ENCODE measurements around the gene CRHBP.

The CRHBP gene

DNA sequence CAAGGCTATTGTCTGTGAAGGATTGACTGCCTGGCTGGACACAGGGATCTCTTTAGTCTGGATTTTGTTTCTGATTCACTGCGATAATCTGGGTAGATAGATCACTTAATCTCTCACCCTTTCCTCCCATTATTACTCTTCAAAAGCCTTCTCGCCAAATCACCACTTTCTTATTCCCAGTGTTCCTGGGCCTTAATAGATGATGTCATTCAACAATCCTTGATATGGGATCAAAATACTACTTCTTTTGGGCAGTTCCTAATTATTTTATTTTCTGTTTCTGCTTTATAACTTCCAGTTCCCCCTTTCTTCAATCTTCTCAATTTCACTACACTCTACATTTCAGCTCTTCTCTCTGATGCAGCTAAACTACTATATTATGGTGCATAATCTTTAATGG is 6.8 kb upstream of the CRHBP start:
- no peak overlapping the region for H3K4me3 ChIP-seq (ENCODE audit: low read length)
- TF ChIP-seq, protein P1, sequence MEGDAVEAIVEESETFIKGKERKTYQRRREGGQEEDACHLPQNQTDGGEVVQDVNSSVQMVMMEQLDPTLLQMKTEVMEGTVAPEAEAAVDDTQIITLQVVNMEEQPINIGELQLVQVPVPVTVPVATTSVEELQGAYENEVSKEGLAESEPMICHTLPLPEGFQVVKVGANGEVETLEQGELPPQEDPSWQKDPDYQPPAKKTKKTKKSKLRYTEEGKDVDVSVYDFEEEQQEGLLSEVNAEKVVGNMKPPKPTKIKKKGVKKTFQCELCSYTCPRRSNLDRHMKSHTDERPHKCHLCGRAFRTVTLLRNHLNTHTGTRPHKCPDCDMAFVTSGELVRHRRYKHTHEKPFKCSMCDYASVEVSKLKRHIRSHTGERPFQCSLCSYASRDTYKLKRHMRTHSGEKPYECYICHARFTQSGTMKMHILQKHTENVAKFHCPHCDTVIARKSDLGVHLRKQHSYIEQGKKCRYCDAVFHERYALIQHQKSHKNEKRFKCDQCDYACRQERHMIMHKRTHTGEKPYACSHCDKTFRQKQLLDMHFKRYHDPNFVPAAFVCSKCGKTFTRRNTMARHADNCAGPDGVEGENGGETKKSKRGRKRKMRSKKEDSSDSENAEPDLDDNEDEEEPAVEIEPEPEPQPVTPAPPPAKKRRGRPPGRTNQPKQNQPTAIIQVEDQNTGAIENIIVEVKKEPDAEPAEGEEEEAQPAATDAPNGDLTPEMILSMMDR (conservative IDR thresholded peaks at IDR 0.05; ENCODE audit: low read length): no peak
- no peak for DNase-seq (ENCODE audit: low read depth)

DNA sequence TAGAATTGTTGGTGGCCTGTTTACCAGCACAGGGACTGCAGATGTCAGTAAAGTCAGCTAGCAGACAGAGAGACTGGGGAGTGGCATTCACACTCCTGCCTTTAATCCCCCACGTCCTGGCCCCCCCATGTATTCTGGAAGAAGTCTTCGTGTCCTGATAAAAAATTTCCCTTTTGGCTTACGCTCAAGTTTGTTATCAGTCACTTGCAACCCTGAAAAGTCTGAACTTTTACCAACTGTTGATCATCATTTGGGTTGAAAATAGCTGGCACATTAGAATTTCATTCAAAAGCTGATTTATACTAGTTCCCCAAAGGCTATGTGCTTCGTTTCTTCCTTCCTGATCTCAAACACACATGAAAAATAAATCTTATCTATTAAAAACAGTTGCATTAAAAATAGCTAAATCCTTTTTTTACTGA is 5.8 kb upstream of the CRHBP start:
- H3K4me3 ChIP-seq (ENCODE audit: low read length): no peak overlapping the region
- TF ChIP-seq, protein P1 (conservative IDR thresholded peaks at IDR 0.05; ENCODE audit: low read length): no peak
- no peak for DNase-seq (ENCODE audit: low read depth)

DNA sequence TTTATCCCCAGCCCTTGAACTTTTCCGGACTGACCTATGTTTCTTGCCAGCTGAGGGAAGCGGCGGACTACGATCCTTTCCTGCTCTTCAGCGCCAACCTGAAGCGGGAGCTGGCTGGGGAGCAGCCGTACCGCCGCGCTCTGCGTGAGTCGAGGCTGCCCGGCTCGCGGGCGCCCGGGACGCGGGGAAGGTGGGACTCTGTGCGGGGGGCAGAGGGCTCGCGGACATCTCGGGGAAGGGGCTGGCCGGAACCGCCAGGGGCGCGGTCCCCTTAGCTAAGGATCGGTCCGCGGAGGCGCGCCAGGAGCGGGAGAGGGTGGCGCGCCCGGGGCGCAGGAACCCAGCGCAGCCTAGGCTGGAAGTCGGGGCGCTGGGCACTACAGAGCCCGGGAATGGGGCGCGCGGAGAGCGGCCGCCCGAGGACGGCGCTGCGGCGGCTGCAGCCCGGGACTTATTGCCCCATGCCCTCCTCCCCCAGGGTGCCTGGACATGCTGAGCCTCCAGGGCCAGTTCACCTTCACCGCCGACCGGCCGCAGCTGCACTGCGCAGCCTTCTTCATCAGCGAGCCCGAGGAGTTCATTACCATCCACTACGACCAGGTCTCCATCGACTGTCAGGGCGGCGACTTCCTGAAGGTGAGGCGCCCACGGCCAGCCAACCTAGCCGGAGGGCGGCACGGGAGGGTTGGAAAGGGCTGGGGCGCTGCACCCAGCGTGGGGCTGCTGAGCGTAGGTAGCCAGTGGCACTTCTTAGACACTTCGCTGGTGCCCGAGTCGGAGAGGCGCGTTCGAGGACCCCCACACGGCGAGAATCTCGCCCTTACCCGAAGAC is 922 bp downstream of the CRHBP start:
- TF ChIP-seq, protein P1 (conservative IDR thresholded peaks at IDR 0.05; ENCODE audit: low read length): no peak
- no peak for DNase-seq (ENCODE audit: low read depth)
- no peak overlapping the region for H3K4me3 ChIP-seq (ENCODE audit: low read length)

DNA sequence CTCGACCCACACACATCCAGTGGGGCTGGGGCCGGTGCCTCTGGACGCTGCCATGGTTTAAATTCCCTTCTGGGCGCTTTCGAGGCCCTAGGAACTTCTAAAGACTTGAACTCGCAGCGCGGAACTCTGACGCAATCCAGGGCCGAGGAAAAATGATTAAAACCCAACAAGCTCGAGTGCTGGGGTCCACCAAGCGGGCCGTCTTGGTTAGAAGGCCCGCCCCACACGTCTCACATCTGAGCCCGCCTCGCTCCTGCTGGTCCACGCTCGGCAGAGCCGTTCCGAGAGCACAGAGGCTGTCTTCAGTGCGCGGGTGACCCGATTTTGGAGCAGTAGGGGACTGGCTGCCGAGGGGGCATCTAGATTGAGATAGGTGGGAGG is 1.5 kb downstream of the CRHBP start:
- TF ChIP-seq, protein P1 (conservative IDR thresholded peaks at IDR 0.05; ENCODE audit: low read length): no peak

DNA sequence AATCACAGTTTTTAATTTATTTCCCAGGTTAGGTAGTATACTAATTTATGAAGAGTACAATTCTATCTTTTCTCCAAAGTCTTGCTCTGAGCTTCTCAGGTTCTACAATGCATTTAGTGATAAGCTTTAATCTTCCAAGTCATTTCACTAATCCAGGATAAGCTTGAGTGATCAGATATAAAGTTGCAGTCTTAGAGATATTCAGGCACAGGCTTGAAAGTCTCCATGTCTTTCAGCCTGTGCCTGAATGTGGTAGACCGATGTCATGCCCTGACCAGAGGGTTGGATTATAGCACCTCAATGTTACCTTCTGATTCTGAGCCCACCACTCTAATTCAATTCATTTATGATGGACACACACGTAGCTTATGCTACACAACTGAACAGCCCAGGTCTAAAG is 3.2 kb downstream of the CRHBP start:
- TF ChIP-seq, protein P1 (conservative IDR thresholded peaks at IDR 0.05; ENCODE audit: low read length): no peak
- no peak overlapping the region for H3K4me3 ChIP-seq (ENCODE audit: low read length)
- DNase-seq (ENCODE audit: low read depth): no peak

More for the DNA sequence above, 1.5 kb downstream of the CRHBP start:
- H3K4me3 ChIP-seq (ENCODE audit: low read length): no peak overlapping the region
- DNase-seq (ENCODE audit: low read depth): no peak

DNA sequence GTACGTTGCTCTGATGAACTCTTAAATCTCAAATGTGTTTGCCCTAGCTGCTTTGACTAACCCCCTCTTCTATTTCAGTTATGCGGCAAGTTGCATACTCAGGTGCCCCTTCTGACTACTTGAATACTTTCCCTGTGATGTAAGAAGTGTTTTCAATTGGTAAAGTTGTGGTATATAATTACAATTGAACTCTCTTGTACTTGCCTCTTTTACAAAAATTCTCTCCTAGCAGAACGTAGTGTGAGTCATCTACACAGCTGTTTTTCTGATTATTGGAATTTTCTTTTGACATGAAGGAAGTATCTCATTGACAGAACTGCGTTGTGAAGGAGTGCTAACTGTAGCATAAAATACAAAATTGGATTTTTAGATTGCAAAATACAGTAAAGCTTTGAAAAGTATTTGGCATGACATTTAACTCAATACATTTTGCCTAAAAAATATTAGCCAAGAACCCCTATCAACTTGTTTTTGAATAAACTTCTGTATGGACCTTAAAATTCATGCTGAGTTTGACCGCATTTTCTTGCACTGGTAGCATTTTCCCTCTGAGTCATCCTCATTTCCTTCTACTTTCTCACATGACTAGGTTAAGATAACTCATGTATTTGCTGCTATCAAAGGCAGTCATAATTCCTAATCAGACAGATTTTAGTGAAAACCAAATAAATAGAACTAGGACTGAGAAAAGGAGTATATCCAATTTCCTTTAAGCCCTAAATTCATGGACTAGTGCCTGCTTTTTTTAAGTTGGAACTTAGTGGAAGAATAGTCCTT is 6.3 kb downstream of the CRHBP start:
- TF ChIP-seq, protein P1 (conservative IDR thresholded peaks at IDR 0.05; ENCODE audit: low read length): no peak
- no peak overlapping the region for H3K4me3 ChIP-seq (ENCODE audit: low read length)
- peak; percentile 18 for DNase-seq (ENCODE audit: low read depth)
